ENCODE results near the gene CGNL1.

Gene CGNL1

DNA sequence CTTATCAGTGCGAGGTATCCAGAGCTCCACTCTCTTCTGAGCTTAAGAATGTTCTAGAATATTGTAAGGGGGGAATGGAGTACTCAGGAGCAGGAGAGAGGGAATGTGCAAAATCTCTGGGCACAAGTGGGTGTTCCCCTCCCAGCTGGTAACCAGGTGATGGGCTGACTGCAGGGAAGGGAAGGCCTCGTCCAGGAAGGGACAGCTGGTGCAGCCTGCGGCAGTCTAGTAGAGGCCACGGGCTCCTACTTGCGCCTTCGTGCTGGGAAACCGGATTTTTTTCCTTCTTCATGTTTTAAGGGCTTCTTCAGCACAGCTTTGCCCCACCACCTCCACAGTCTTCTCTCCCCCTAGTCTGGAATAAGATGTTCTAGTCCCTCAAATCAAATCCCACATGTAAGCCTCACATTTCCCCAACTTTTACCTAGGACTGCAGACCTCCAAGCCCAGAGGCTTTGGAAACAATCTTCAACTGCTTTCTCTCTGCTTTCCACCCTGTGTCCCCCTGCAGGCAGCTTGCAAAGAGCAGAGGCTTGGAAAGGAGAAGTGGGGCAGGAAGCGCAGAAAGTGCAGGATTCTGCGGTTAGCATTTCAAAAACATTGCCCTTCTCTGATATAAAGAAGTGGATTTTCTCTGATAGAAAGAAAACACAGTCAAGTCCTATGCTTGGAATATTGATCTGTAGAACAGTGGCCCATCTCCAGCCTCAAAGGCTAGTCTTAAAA lies 11.9 kb upstream of the CGNL1 start:
- H3K4me1 ChIP-seq: peaks cover 14% of the 10 kb centered on the region
- no peak overlapping the region for H3K4me3 ChIP-seq
- H4K20me1 ChIP-seq: no peaks in the 10 kb centered on the region
- H3K36me3 ChIP-seq: no peaks in the 10 kb centered on the region
- no peaks in the 10 kb centered on the region for H3K27me3 ChIP-seq
- H3K9ac ChIP-seq: no peak overlapping the region
- TF ChIP-seq Cebpa-rat (IDR thresholded peaks at IDR 0.05): no peak
- no peaks in the 10 kb centered on the region for H3K9me3 ChIP-seq
- H3K4me2 ChIP-seq: peak overlapping the region; percentile 43
- 0 out of 2 replicates have a peak overlapping the region, but pooled peaks have one; percentile 20 for H3K27ac ChIP-seq

DNA sequence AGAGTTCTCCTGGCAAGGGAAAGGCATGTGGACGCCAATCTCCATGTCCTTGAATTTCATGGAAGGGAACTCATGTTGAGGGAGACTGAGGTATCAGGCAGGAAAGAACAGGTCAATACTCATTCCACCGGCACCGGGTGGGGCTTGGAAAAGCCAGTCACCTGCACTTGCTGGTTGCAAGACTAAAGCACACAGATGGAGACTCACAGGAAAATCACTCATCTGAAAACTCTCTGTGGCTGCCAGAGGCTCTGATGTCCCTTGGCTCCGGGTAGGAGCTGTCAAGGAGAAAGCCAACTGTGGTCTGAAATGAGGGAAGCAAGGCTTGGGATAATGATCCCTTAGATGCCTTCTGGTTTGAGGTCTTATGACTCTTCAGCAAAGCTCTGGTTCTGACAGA lies 8.7 kb upstream of the CGNL1 start:
- H3K4me2 ChIP-seq: no peak overlapping the region
- no peaks in the 10 kb centered on the region for H3K9me3 ChIP-seq
- TF ChIP-seq Cebpa-rat (IDR thresholded peaks at IDR 0.05): no peak
- no peak overlapping the region for H3K27ac ChIP-seq
- H3K4me1 ChIP-seq: peaks cover 14% of the 10 kb centered on the region
- no peaks in the 10 kb centered on the region for H4K20me1 ChIP-seq
- no peaks in the 10 kb centered on the region for H3K27me3 ChIP-seq
- no peak overlapping the region for H3K9ac ChIP-seq
- no peak overlapping the region for H3K4me3 ChIP-seq
- no peaks in the 10 kb centered on the region for H3K36me3 ChIP-seq

DNA sequence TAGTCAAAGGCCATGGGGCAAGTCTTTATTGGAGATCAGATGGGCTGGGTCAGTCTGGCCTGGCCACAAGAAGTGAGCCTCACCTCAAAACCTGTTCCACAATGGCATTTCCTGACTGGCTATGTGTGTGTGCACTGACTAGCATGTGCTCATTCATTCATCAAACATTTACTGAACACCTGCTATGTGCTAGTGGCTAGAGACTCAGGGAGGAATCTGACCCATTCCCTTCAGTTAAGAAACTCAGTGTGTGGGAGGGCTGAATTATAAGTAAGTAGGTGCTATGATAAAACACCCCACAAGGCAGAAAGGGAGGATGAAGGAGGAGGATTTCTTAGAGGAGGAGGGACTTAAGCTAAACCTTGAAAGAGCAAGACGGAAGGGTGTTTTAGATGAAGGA lies 5.4 kb upstream of the CGNL1 start:
- no peaks in the 10 kb centered on the region for H3K36me3 ChIP-seq
- no peaks in the 10 kb centered on the region for H4K20me1 ChIP-seq
- H3K4me2 ChIP-seq: no peak overlapping the region
- H3K27ac ChIP-seq: no peak overlapping the region
- no peaks in the 10 kb centered on the region for H3K4me1 ChIP-seq
- no peak overlapping the region for H3K9ac ChIP-seq
- no peak for TF ChIP-seq Cebpa-rat (IDR thresholded peaks at IDR 0.05)
- no peak overlapping the region for H3K4me3 ChIP-seq
- peaks cover 4% of the 10 kb centered on the region for H3K9me3 ChIP-seq
- peaks cover 14% of the 10 kb centered on the region for H3K27me3 ChIP-seq

DNA sequence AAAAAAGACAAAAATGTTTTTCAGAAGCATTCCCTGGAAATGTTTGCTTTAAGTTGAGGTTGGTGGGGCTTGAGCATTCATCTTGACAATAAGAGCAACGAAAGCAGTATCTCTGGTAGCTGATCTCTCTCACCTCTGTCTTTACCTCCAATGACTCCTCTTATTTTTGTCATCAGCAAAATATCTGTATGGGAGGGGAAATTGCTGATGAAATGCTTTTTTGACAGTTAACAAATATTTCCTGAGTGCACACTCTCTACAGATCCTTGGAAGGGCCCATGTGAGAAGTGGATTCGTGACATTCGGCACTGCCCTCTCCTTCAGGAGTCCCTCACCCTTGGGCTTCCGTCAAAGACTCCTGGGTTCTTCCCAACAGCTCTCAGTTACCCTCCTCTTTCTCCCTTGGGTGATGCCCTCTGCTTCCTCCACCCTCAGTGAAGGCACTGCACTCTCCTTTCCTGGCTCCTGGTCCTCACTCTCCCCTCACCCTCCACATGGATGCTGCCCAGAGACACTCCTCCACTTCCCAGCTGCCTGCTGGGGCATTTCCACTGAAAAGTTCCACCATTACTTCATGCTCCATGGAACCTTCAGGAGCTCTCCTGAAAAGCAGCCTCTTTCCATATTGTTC lies 2.9 kb upstream of the CGNL1 start:
- no peaks in the 10 kb centered on the region for H3K36me3 ChIP-seq
- no peaks in the 10 kb centered on the region for H3K4me1 ChIP-seq
- TF ChIP-seq Cebpa-rat (IDR thresholded peaks at IDR 0.05): no peak
- H3K4me2 ChIP-seq: no peak overlapping the region
- H3K9ac ChIP-seq: no peak overlapping the region
- no peak overlapping the region for H3K4me3 ChIP-seq
- H3K9me3 ChIP-seq: peaks cover 10% of the 10 kb centered on the region
- no peaks in the 10 kb centered on the region for H4K20me1 ChIP-seq
- no peak overlapping the region for H3K27ac ChIP-seq
- H3K27me3 ChIP-seq: peaks cover 38% of the 10 kb centered on the region

DNA sequence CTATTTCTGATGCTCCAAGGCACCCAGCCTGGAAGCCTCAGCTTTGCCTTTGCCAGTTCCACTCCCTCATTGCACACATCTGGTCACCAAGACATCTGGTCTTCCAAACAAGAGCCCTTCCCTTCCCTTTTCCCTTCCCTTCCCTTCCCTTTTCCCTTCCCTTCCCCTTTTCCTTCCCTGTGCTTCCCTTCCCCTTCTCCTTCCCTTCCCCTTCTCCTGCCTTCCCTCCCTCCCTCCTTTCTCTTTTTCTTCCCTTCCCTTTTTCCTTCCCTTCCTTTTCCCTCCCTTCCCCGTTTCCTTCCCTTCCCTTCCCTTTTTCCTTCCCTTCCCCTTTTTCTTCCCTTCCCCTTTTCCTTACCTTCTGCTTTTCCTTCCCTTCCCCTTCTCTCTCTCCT lies 2.4 kb upstream of the CGNL1 start:
- Histone ChIP-seq H3K36me3 (no peaks in the 10 kb centered on the region), H3K4me2 (no peak overlapping the region)

DNA sequence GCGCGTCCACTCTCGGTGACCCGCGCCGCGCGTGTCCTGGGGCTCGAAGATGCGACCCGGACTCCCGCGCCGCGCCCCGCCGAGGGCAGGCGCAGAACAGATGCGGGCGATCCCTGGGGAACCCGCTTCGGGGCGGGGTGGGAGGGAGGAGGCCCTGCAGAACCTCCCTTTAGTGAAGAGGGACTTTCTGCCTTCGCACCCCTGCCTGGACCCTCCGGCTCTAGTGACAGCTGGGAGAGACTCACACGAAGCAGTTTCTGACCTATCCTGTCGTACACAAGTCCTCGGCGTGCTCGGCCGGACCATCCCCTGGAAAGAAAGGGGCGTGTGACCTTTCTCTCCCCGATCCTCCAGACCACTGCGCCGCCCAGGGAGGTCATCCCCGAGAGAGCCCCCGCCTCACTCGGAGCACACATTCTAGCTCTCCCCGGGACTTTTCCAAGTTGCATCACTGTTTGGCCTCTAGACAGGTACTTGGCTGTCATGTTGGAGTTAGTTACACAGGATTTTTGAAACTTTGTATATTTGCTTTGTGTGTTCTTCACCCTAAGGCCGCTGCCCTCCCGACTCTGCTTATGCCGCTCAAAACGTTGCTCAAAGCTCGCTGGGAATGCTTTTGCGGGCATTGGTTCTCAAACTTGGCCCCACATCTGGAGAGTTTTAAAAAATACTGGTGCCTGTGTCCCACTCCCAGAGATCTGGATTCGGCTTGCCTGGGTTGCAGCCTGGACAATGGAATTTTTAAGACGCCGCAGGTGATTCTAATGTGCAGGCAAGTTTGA lies 582 bp downstream of the CGNL1 start:
- Histone ChIP-seq H3K27ac (no peak overlapping the region), H3K27me3 (peaks cover 44% of the 10 kb centered on the region), H3K9ac (no peak overlapping the region), H3K36me3 (no peaks in the 10 kb centered on the region), H3K4me1 (no peaks in the 10 kb centered on the region), H4K20me1 (no peaks in the 10 kb centered on the region), H3K9me3 (peaks cover 10% of the 10 kb centered on the region), H3K4me2 (peak overlapping the region; percentile 65), H3K4me3 (peak overlapping the region; percentile 59)
- TF ChIP-seq Cebpa-rat (IDR thresholded peaks at IDR 0.05): no peak

More for the DNA sequence above, 2.4 kb upstream of the CGNL1 start:
- no peak overlapping the region for H3K4me3 ChIP-seq
- TF ChIP-seq Cebpa-rat (IDR thresholded peaks at IDR 0.05): no peak
- H3K9ac ChIP-seq: no peak overlapping the region
- no peaks in the 10 kb centered on the region for H3K4me1 ChIP-seq
- H3K27me3 ChIP-seq: peaks cover 43% of the 10 kb centered on the region
- H3K27ac ChIP-seq: no peak overlapping the region
- H3K9me3 ChIP-seq: peaks cover 10% of the 10 kb centered on the region
- H4K20me1 ChIP-seq: no peaks in the 10 kb centered on the region

DNA sequence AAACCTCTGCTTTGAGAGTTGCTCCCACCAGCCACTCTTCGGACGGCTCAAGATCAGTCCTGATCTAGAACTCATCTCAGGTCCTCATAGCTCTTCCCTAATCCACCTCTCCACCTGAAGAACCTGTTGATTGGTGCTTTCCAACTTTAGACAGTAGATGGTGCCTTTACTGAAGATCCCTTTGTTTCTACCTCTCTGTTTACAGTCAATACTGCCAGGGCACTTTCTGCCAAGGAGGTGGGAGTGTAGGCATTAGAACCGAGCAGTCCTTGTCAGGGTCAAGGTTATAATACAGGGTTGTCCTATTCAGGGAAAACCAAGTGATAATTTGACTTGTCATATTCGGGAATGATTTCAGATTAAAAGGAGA lies 1.2 kb downstream of the CGNL1 start:
- H3K4me3 ChIP-seq: no peak overlapping the region

DNA sequence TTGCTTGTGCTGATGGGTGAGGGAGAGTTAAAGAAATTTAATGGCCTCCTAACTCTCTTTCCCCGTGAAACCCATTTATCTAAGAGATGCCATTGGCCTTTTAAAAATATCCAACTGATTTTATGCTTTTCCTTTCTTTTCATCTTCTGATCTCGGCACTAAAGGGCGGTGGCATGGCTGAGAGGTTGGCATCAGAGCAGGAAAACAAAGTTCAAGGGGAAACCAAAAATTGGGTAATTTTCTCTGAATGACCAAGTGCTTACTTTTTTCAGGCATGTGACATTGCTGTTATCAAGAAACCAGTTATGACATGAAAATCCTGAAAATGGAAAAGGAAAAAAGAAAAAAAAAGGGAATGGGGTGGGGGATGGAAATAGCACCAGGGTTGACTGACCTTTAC lies 3.2 kb downstream of the CGNL1 start:
- Histone ChIP-seq H4K20me1 (no peaks in the 10 kb centered on the region), H3K27ac (no peak overlapping the region), H3K4me2 (no peak overlapping the region), H3K4me1 (no peaks in the 10 kb centered on the region), H3K27me3 (peaks cover 44% of the 10 kb centered on the region), H3K36me3 (no peaks in the 10 kb centered on the region), H3K9me3 (peaks cover 10% of the 10 kb centered on the region), H3K4me3 (no peak overlapping the region), H3K9ac (no peak overlapping the region)
- TF ChIP-seq Cebpa-rat (IDR thresholded peaks at IDR 0.05): no peak

More for the DNA sequence above, 1.2 kb downstream of the CGNL1 start:
- Histone ChIP-seq H3K27ac (no peak overlapping the region), H3K36me3 (no peaks in the 10 kb centered on the region), H4K20me1 (no peaks in the 10 kb centered on the region), H3K9me3 (peaks cover 10% of the 10 kb centered on the region), H3K4me1 (no peaks in the 10 kb centered on the region), H3K9ac (no peak overlapping the region), H3K4me2 (no peak overlapping the region), H3K27me3 (peaks cover 44% of the 10 kb centered on the region)
- no peak for TF ChIP-seq Cebpa-rat (IDR thresholded peaks at IDR 0.05)

DNA sequence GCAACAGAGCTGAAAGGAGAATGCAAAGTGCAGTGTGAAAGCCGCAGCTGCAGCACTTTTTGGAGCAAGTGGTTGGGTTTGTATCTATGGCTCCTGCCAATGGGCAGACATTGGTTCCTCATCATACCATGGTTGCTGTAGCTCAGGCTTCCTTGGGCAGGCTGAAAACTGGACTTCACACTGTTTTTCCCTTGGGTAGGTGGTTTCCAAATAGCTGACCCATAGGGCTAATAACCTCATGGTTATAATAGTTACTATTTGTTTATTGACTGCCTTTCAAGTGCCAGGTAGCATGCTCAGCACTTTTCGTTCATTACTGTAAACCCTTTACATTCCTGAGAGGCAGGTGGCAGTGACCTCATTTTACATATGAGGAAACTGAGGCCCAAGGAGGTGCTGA lies 4.5 kb downstream of the CGNL1 start:
- TF ChIP-seq Cebpa-rat (IDR thresholded peaks at IDR 0.05): no peak
- Histone ChIP-seq H3K9ac (no peak overlapping the region), H3K27ac (no peak overlapping the region), H3K4me3 (no peak overlapping the region), H3K4me1 (no peaks in the 10 kb centered on the region), H3K9me3 (peaks cover 7% of the 10 kb centered on the region), H3K36me3 (no peaks in the 10 kb centered on the region), H3K27me3 (peaks cover 31% of the 10 kb centered on the region), H4K20me1 (no peaks in the 10 kb centered on the region), H3K4me2 (no peak overlapping the region)

DNA sequence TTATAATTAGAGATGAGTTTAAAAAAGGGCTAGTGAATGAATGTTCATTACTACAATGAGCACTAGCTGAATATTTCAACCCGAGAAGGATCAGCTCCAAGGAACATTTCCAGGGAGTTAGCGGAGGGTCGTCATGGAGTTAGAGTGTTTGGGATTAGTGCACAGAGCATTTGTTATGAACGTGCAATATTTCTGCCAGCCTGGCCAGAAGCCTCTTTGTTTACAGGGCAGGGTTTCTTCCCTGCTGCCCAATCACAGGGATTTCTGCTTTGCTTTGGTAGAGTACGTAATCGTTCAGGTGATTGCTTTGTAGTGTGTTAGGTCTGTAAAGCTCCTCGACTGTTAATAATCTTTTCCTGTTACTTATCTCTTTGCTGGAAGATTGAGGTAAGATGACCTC lies 5.9 kb downstream of the CGNL1 start:
- no peak overlapping the region for H3K9ac ChIP-seq
- H3K4me2 ChIP-seq: no peak overlapping the region
- no peak overlapping the region for H3K27ac ChIP-seq
- H3K9me3 ChIP-seq: no peaks in the 10 kb centered on the region
- H4K20me1 ChIP-seq: no peaks in the 10 kb centered on the region
- no peak for TF ChIP-seq Cebpa-rat (IDR thresholded peaks at IDR 0.05)
- peaks cover 17% of the 10 kb centered on the region for H3K27me3 ChIP-seq
- no peaks in the 10 kb centered on the region for H3K36me3 ChIP-seq
- H3K4me1 ChIP-seq: no peaks in the 10 kb centered on the region
- H3K4me3 ChIP-seq: no peak overlapping the region
